DOHH2 (cell line): ENCODE data around the gene UBR2.

Experiments used
- CTCF ChIP-seq: fragments of 200-600 bp; sonication (generic); IDR thresholded peaks from one replicate; pipeline ENCODE4 v1.5.1; 2014; ENCODE audit warnings: antibody characterized with exemption, mild to moderate bottlenecking, low read depth, low read length; ENCODE audit not compliant: poor library complexity, severe bottlenecking
- EZH2phosphoT487 ChIP-seq: fragments of 200-600 bp; sonication (generic); IDR thresholded peaks from 2 replicates; pipeline ENCODE4 v1.6.1; 2017; ENCODE audit warnings: borderline replicate concordance, mild to moderate bottlenecking, antibody characterized with exemption, low read length, moderate library complexity, mixed read lengths

DNA sequence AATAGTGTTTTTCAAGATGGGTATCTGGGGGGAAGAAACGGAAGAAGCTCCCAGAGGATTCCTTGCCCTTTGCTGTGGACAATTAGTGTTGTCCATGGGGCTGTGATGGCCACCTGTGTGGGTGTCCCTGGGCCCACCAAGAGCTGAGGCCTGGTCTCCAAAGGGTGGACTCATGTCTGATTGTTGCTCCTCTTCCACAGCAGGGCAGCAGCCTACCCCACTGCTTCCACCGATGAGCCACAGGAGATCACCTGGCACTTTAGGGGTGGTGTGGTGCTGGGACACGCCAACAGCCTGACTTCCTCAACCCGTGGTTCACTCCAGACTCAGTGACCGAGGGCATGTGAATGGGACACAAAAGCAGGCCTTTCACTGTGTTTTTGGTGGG, 133.4 kb downstream of the UBR2 start:
- TF ChIP-seq CTCF, result no peak
- TF ChIP-seq EZH2phosphoT487, result no peak
